ENCODE data around the gene TMEM38B. TPM values are rescaled to one million over a fixed set of nuclear protein-coding genes. Genes with fewer than 3 reads are reported as not detected.

The TMEM38B gene
- total RNA-seq, 8 experiments from 2014 or later: 2.8 to 20.8 (median 9.7) TPM

Other genes starting within 250 kb of the TMEM38B start
- gene FSD1L, start 246.5 kb upstream of the TMEM38B start, total RNA-seq: 10 to 100 TPM in 5 of 8 experiments, 1 to 10 TPM in 3; 1.8 to 41.1 (median 29.0) TPM
- gene FKTN, start 136.4 kb upstream of the TMEM38B start, total RNA-seq: 10 to 100 TPM; 15.7 to 32.8 (median 18.8) TPM
- 1 to 10 TPM in 1 of 8 experiments, under 1 TPM in 6, not detected in 1; 0.38 to 1.8 (median 0.71) TPM for gene TAL2, start 32.1 kb upstream of the TMEM38B start, total RNA-seq